Measurements from ENCODE around the gene RXRA. TPM values are rescaled to one million over a fixed set of nuclear protein-coding genes. Genes with fewer than 3 reads are reported as not detected.

Gene RXRA
- total and polyA plus RNA-seq, 2 of the 13 experiments (the other 11 are each of a cell fraction or from before 2014, with no cell fraction given): 18.9 to 29.2 TPM

GRCh38 chr9:134339183-134339806 is 13.0 kb downstream of the RXRA start (continued):
- TF ChIP-seq IRF9 (CRISPR knock-in tag; IDR thresholded peaks at IDR 0.05; ENCODE audit: borderline replicate concordance): no peak
- 0 out of 2 replicates have a peak, but pooled peaks have one; percentile 68 for TF ChIP-seq IKZF1 (IDR thresholded peaks at IDR 0.05)

- H3K4me1 ChIP-seq (ENCODE audit: insufficient read depth, low read length): peaks cover 44% of the 10 kb centered on the region
- H3K27me3 ChIP-seq (ENCODE audit: control insufficient read depth in 1 of 2, insufficient read depth in 2 of 2, low read length in 2 of 2): no peaks in the 10 kb centered on the region
- ChIA-PET CTCF (ENCODE audit: low intra/inter-chr PET ratio, low total read pairs) (no interaction called here), POLR2A (interaction anchor here (1.3 kb wide), 1 partner anchor 12 kb away, joined by 8 read pairs; no protein-coding TSS in a partner anchor)
- no peak overlapping the region for H2AFZ ChIP-seq (ENCODE audit: low read length)
- no TSS peak for BruUV-seq (replicated peaks)
- no peaks in the 10 kb centered on the region for H3K9me3 ChIP-seq (ENCODE audit: low read length)
- no peak overlapping the region for H3K4me3 ChIP-seq (replicated peaks in 1 of 3; ENCODE audit: insufficient read depth in 1 of 3, low read depth in 2 of 3, low read length in 3 of 3)
- DNase-seq (ENCODE audit: low spot score) (no peak), FAIRE-seq (no peak), ATAC-seq (no peak)
- no peak overlapping the region for H3K9ac ChIP-seq (ENCODE audit: insufficient read depth, low read depth, low read length)
- peaks cover 90% of the 10 kb centered on the region for H4K20me1 ChIP-seq (ENCODE audit: insufficient read depth, low read length)
- H3K4me2 ChIP-seq (ENCODE audit: low read depth, low read length): no peak overlapping the region
- in situ Hi-C loops (cut with HindIII; ENCODE audit: extremely low pct_ligation_motif_present, low pct_unique_long_range_greater_than_20kb): no loop called here
- no peak overlapping the region for H3K27ac ChIP-seq (ENCODE audit: extremely low read length, insufficient read depth, low read length)
- H3K79me2 ChIP-seq (ENCODE audit: insufficient read depth, low read length): peaks cover 97% of the 10 kb centered on the region
- peaks cover 7% of the 10 kb centered on the region in 2 experiments; a peak in 3 of 5 replicates for H3K36me3 ChIP-seq (replicated peaks in 1 of 2; ENCODE audit: control insufficient read depth in 1 of 2, insufficient read depth in 2 of 2, low read length in 2 of 2)
- intact Hi-C loops (cut with micrococcal nuclease; ENCODE audit: unreplicated experiment): no loop called here
- 98% methylated on average over 12 of the region's 28 CpGs for WGBS (ENCODE audit: low lambda C conversion rate)
- TF ChIP-seq NR2F2 (IDR thresholded peaks at IDR 0.05; ENCODE audit: borderline replicate concordance, low read depth) (no peak), SOX5 (CRISPR knock-in tag; IDR thresholded peaks at IDR 0.05; ENCODE audit: borderline replicate concordance) (no peak), ZNF124 (CRISPR knock-in tag; IDR thresholded peaks at IDR 0.05) (no peak), NFATC3 (CRISPR knock-in tag; IDR thresholded peaks at IDR 0.05) (no peak), NRL (CRISPR knock-in tag; IDR thresholded peaks at IDR 0.05; ENCODE audit: borderline replicate concordance) (no peak), HNF1B (CRISPR knock-in tag; IDR thresholded peaks at IDR 0.05) (no peak), MTF1 (CRISPR knock-in tag; IDR thresholded peaks at IDR 0.05) (no peak), ATF7-NPFF (CRISPR knock-in tag; IDR thresholded peaks at IDR 0.05; ENCODE audit: low read depth) (no peak), NFE2L1 (CRISPR knock-in tag; IDR thresholded peaks at IDR 0.05; ENCODE audit: borderline replicate concordance) (no peak), HINFP (CRISPR knock-in tag; IDR thresholded peaks at IDR 0.05; ENCODE audit: low read depth) (no peak), ZNF816 (CRISPR knock-in tag; IDR thresholded peaks at IDR 0.05; ENCODE audit: borderline replicate concordance) (no peak), ZFP91 (CRISPR knock-in tag; IDR thresholded peaks at IDR 0.05; ENCODE audit: borderline replicate concordance) (no peak), HDAC2 (CRISPR knock-in tag; IDR thresholded peaks at IDR 0.05) (no peak)
Measured at GRCh38 chr9:134340475-134341160, 14.4 kb downstream of the RXRA start.
